Measurements from ENCODE around the gene C12orf75.

DNA sequence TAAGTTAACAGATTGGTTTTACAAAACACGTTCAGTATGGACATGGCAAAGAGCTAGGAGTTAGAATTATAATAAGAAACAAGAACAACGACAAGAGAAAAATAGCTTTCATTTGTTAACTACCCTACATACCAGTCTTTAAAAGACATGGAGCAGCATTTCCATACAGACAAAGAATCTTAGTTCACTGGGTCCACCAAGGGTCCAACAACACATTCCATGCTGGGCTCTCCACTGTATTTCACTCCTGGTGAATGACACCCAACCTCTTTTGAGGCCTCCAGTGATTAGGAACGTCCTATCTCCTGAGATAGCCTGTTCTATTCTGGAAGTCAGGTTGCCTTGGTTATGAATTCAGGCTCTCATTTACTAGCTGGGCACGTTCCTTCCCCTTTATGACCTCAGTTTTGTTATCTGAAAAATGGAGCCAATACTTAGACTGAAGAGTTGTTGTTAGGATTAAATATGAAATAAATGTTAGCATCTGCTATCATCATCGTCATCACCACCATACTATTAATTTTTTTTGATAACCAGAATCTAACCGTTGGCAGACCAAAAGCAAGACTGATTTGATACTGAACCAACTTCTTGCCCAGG, 37.7 kb downstream of the C12orf75 start:
- TF ChIP-seq POLR2A (IDR thresholded peaks at IDR 0.05): no peak
- TF ChIP-seq, protein P1, sequence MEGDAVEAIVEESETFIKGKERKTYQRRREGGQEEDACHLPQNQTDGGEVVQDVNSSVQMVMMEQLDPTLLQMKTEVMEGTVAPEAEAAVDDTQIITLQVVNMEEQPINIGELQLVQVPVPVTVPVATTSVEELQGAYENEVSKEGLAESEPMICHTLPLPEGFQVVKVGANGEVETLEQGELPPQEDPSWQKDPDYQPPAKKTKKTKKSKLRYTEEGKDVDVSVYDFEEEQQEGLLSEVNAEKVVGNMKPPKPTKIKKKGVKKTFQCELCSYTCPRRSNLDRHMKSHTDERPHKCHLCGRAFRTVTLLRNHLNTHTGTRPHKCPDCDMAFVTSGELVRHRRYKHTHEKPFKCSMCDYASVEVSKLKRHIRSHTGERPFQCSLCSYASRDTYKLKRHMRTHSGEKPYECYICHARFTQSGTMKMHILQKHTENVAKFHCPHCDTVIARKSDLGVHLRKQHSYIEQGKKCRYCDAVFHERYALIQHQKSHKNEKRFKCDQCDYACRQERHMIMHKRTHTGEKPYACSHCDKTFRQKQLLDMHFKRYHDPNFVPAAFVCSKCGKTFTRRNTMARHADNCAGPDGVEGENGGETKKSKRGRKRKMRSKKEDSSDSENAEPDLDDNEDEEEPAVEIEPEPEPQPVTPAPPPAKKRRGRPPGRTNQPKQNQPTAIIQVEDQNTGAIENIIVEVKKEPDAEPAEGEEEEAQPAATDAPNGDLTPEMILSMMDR (IDR thresholded peaks at IDR 0.05): no peak
